Liver (tissue), 9 donors: ENCODE measurements around the gene PWP1. TPM values are rescaled to one million over a fixed set of nuclear protein-coding genes. Genes with fewer than 3 reads are reported as not detected.

Experiments
- DNase-seq: peaks from one replicate; pipeline ENCODE4 v3.0.0-alpha.2; 2017; ENCODE audit warnings: low spot score
- H3K27ac ChIP-seq, 2 donors: one replicate each; pipeline ENCODE4 v1.7.0; 2013; ENCODE audit warnings: inconsistent platforms in 2 of 2, low read length in 2 of 2, control low read depth in 1 of 2, low read depth in 1 of 2, mild to moderate bottlenecking in 1 of 2
- H3K27me3 ChIP-seq, 4 donors: one replicate each; pipeline versions ENCODE4 v1.6.1 to v1.7.0; 2013; ENCODE audit warnings: low read length in 3 of 4, inconsistent platforms in 1 of 4, mild to moderate bottlenecking in 1 of 4, moderate library complexity in 1 of 4; ENCODE audit not compliant: control insufficient read depth in 4 of 4, insufficient read depth in 4 of 4
- H3K36me3 ChIP-seq, 4 donors: one replicate each; pipeline versions ENCODE4 v1.6.1 to v1.7.0; 2013; ENCODE audit warnings: low read length in 3 of 4, mild to moderate bottlenecking in 3 of 4, low read depth in 1 of 4, moderate library complexity in 1 of 4; ENCODE audit not compliant: control insufficient read depth in 4 of 4, insufficient read depth in 3 of 4
- H3K4me1 ChIP-seq, 4 donors: one replicate each; pipeline versions ENCODE4 v1.6.1 to v1.7.0; 2013; ENCODE audit warnings: low read length in 3 of 4, mild to moderate bottlenecking in 3 of 4, moderate library complexity in 1 of 4; ENCODE audit not compliant: control insufficient read depth in 4 of 4, insufficient read depth in 4 of 4
- H3K4me3 ChIP-seq, 3 donors: one replicate each; pipeline versions ENCODE4 v1.6.1 to v1.7.0; 2013; ENCODE audit warnings: low read length in 3 of 3, control low read depth in 1 of 3, low read depth in 1 of 3, mild to moderate bottlenecking in 1 of 3
- H3K9ac ChIP-seq, 2 donors: one replicate each; pipeline ENCODE4 v1.7.0; 2013; ENCODE audit warnings: low read length in 2 of 2, mild to moderate bottlenecking in 2 of 2, moderate library complexity in 2 of 2, control low read depth in 1 of 2, low read depth in 1 of 2
- H3K9me3 ChIP-seq, 4 donors: one replicate each; pipeline versions ENCODE4 v1.6.1 to v1.7.0; 2013; ENCODE audit warnings: low read length in 3 of 4; ENCODE audit not compliant: control insufficient read depth in 4 of 4
- FOXA1 ChIP-seq: IDR thresholded peaks from 2 replicates; pipeline ENCODE4 v1.6.1; 2016; ENCODE audit warnings: antibody characterized with exemption
- FOXA2 ChIP-seq: IDR thresholded peaks from 2 replicates; pipeline ENCODE4 v1.6.1; 2016; ENCODE audit warnings: antibody characterized with exemption
- GABPA ChIP-seq, 2 donors: IDR thresholded peaks in 1 of 2; conservative IDR thresholded peaks in 1 of 2; 2 replicates each; pipeline ENCODE4 v1.6.1; 2016; ENCODE audit warnings: antibody characterized with exemption in 2 of 2, mild to moderate bottlenecking in 1 of 2, moderate library complexity in 1 of 2
- HNF4A ChIP-seq, 2 donors: conservative IDR thresholded peaks; 2 replicates each; pipeline ENCODE4 v1.6.1; 2016; ENCODE audit warnings: antibody characterized with exemption in 2 of 2, mild to moderate bottlenecking in 2 of 2
- HNF4G ChIP-seq: IDR thresholded peaks from 2 replicates; pipeline ENCODE4 v1.6.1; 2016; ENCODE audit warnings: antibody characterized with exemption
- JUND ChIP-seq, 2 donors: IDR thresholded peaks; 2 replicates each; pipeline ENCODE4 v1.6.1; 2016; ENCODE audit warnings: antibody characterized with exemption in 2 of 2
- NR2F2 ChIP-seq: IDR thresholded peaks from 2 replicates; pipeline ENCODE4 v1.6.1; 2016; ENCODE audit warnings: antibody characterized with exemption
- RAD21 ChIP-seq, 2 donors: IDR thresholded peaks; 2 replicates each; pipeline ENCODE4 v1.6.1; 2016; ENCODE audit warnings: antibody characterized with exemption in 2 of 2, mild to moderate bottlenecking in 2 of 2
- RXRA ChIP-seq, 2 donors: IDR thresholded peaks; 2 replicates each; pipeline ENCODE4 v1.6.1; 2017 to 2018; ENCODE audit warnings: antibody characterized with exemption in 2 of 2, mild to moderate bottlenecking in 1 of 2
- SP1 ChIP-seq: IDR thresholded peaks from 2 replicates; pipeline ENCODE4 v1.6.1; 2018; ENCODE audit warnings: antibody characterized with exemption, mild to moderate bottlenecking
- TAF1 ChIP-seq: conservative IDR thresholded peaks from 2 replicates; pipeline ENCODE4 v1.6.1; 2016; ENCODE audit warnings: antibody characterized with exemption, mild to moderate bottlenecking
- YY1 ChIP-seq: IDR thresholded peaks from 2 replicates; pipeline ENCODE4 v1.6.1; 2016; ENCODE audit warnings: antibody characterized with exemption, mild to moderate bottlenecking
- WGBS: extraction: QIAGEN DNeasy Blood & Tissue Kit; methylation state at CpG from one replicate; pipeline ENCODE4 v1.1.7; 2013; 5-methylcytosine and 5-hydroxymethylcytosine counted together
- polyA plus RNA-seq, 2 donors: library from polyadenylated mRNA; stranded (reverse) in 1 of 2; unstranded in 1 of 2; fragments of 200-250 nt in 1 of 2; fragments of >200 nt in 1 of 2; fragmentation: Nextera tagmentation in 1 of 2; extraction: Ambion mirVana in 1 of 2; gene quantifications; one replicate each; pipeline versions ENCODE4 v1.2.1 to v1.2.3, GENCODE V29; 2013 to 2015
- total RNA-seq, 2 donors: library from RNA; depleted of rRNA; stranded (reverse); fragments of >200 nt; gene quantifications; one replicate each; pipeline ENCODE4 v1.2.3, GENCODE V29; 2014
- TF ChIP-seq, protein P1 (sequence below): fragments of 150-350 bp; IDR thresholded peaks from 2 replicates; pipeline ENCODE4 v1.5.1; 2017; ENCODE audit warnings: improper control_type of control experiment, low read depth, low read length; ENCODE audit not compliant: missing input control
- TF ChIP-seq, protein P2 (sequence below): IDR thresholded peaks from 2 replicates; pipeline ENCODE4 v1.6.1; 2016; ENCODE audit warnings: antibody characterized with exemption
- TF ChIP-seq, protein P3 (sequence below): IDR thresholded peaks from 2 replicates; pipeline ENCODE4 v1.6.1; 2016; ENCODE audit warnings: antibody characterized with exemption, mild to moderate bottlenecking
- TF ChIP-seq, protein P4 (sequence below): IDR thresholded peaks from 2 replicates; pipeline ENCODE4 v1.6.1; 2016; ENCODE audit warnings: antibody characterized with exemption
- donor health status: healthy.
- donor health status: healthy.
- donor health status: healthy.
- donor health status: healthy.
- donor health status: healthy.

Gene PWP1
- total and polyA plus RNA-seq, 4 donors: 17.5 to 39.0 (median 26.9) TPM

DNA sequence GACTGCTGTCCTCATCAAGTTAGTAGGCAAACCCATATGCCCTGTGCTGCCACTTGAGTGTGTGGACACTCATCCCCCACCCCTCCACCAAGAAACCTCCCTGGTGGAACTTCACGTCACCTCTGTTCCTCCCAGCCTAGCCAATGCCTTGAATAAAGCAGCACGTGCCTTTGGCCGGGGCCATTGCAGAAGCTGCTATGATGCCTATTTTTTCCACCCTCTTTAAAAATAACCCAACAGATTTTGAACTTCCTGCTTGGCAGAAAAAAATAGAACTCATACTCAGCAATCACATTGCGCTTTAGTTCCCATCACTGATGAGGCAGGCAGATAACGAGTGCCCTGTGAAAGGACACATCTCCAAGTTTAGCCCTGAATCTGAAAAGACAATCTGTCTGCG is 23.1 kb upstream of the PWP1 start:
- Histone ChIP-seq H3K4me1 (peaks cover 2 to 10% (median 5%) of the 10 kb centered on the region in 4 donors), H3K36me3 (no peaks in the 10 kb centered on the region), H3K27ac (no peak overlapping the region), H3K4me3 (no peak overlapping the region), H3K9me3 (no peaks in the 10 kb centered on the region), H3K27me3 (peaks cover 0 to 2% (median 0%) of the 10 kb centered on the region in 4 donors), H3K9ac (no peak overlapping the region)
- WGBS: 66% methylated on average over 6 of the region's 6 CpGs
- no peak for DNase-seq
- TF ChIP-seq RAD21 (IDR thresholded peaks at IDR 0.05) (no peak), FOXA1 (no peak), HNF4A (conservative IDR thresholded peaks at IDR 0.05) (no peak), GABPA (IDR thresholded peaks at IDR 0.05 in 1 of 2, conservative IDR thresholded peaks at IDR 0.05 in 1 of 2) (no peak), YY1 (no peak), NR2F2 (no peak)
- TF ChIP-seq, protein P1, sequence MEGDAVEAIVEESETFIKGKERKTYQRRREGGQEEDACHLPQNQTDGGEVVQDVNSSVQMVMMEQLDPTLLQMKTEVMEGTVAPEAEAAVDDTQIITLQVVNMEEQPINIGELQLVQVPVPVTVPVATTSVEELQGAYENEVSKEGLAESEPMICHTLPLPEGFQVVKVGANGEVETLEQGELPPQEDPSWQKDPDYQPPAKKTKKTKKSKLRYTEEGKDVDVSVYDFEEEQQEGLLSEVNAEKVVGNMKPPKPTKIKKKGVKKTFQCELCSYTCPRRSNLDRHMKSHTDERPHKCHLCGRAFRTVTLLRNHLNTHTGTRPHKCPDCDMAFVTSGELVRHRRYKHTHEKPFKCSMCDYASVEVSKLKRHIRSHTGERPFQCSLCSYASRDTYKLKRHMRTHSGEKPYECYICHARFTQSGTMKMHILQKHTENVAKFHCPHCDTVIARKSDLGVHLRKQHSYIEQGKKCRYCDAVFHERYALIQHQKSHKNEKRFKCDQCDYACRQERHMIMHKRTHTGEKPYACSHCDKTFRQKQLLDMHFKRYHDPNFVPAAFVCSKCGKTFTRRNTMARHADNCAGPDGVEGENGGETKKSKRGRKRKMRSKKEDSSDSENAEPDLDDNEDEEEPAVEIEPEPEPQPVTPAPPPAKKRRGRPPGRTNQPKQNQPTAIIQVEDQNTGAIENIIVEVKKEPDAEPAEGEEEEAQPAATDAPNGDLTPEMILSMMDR: no peak
- TF ChIP-seq, protein P2, sequence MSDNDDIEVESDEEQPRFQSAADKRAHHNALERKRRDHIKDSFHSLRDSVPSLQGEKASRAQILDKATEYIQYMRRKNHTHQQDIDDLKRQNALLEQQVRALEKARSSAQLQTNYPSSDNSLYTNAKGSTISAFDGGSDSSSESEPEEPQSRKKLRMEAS: no peak
- TF ChIP-seq, protein P3, sequence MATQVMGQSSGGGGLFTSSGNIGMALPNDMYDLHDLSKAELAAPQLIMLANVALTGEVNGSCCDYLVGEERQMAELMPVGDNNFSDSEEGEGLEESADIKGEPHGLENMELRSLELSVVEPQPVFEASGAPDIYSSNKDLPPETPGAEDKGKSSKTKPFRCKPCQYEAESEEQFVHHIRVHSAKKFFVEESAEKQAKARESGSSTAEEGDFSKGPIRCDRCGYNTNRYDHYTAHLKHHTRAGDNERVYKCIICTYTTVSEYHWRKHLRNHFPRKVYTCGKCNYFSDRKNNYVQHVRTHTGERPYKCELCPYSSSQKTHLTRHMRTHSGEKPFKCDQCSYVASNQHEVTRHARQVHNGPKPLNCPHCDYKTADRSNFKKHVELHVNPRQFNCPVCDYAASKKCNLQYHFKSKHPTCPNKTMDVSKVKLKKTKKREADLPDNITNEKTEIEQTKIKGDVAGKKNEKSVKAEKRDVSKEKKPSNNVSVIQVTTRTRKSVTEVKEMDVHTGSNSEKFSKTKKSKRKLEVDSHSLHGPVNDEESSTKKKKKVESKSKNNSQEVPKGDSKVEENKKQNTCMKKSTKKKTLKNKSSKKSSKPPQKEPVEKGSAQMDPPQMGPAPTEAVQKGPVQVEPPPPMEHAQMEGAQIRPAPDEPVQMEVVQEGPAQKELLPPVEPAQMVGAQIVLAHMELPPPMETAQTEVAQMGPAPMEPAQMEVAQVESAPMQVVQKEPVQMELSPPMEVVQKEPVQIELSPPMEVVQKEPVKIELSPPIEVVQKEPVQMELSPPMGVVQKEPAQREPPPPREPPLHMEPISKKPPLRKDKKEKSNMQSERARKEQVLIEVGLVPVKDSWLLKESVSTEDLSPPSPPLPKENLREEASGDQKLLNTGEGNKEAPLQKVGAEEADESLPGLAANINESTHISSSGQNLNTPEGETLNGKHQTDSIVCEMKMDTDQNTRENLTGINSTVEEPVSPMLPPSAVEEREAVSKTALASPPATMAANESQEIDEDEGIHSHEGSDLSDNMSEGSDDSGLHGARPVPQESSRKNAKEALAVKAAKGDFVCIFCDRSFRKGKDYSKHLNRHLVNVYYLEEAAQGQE: no peak

DNA sequence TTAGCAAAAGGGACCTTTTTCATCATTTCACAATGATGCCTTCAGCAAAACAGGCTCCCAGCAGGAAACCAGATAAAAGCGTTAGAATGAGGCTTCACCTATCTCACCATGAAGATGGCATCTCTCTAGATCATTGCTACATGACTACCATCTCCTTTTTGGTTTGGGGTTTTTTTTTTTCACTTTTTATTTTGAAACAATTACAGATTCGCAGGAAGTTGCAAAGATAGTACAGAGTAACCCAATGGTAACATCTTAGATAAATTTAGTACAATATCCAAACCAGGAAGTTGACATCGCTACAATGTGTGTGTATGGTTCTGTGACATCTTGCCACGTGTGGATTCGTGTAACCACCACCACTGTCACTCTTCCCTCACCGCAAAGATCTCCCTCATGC is 22.3 kb upstream of the PWP1 start:
- H3K27ac ChIP-seq: no peak overlapping the region
- no peaks in the 10 kb centered on the region for H3K36me3 ChIP-seq
- no peak overlapping the region for H3K4me3 ChIP-seq
- DNase-seq: no peak
- TF ChIP-seq FOXA1 (no peak), HNF4A (conservative IDR thresholded peaks at IDR 0.05) (no peak), FOXA2 (no peak), JUND (IDR thresholded peaks at IDR 0.05) (no peak), SP1 (no peak), TAF1 (no peak), HNF4G (no peak), NR2F2 (no peak), RXRA (IDR thresholded peaks at IDR 0.05) (no peak), YY1 (no peak)
- TF ChIP-seq, protein P3: no peak
- TF ChIP-seq, protein P4, sequence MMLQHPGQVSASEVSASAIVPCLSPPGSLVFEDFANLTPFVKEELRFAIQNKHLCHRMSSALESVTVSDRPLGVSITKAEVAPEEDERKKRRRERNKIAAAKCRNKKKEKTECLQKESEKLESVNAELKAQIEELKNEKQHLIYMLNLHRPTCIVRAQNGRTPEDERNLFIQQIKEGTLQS: no peak
- TF ChIP-seq, protein P2: no peak
- TF ChIP-seq, protein P1: no peak
- no peaks in the 10 kb centered on the region for H3K9me3 ChIP-seq
- no peak overlapping the region for H3K9ac ChIP-seq
- H3K4me1 ChIP-seq: peaks cover 0 to 7% (median 3%) of the 10 kb centered on the region in 4 donors
- WGBS: 67% methylated on average over 6 of the region's 6 CpGs
- H3K27me3 ChIP-seq: peaks cover 0 to 2% (median 0%) of the 10 kb centered on the region in 4 donors
